GM13976 (cell line): ENCODE data around the gene MIGA2.

Experiments
- DNase-seq: peaks from one replicate; pipeline ENCODE4 v3.0.0; 2012; ENCODE audit warnings: low spot score
- in situ Hi-C: fragments of 300-500 bp; cut with MboI; formaldehyde crosslinking; loops from one replicate; pipeline ENCODE4 v1.12.0; 2022; ENCODE audit warnings: low sequenced_read_pairs, mixed read lengths, inconsistent platforms; ENCODE audit not compliant: unreplicated experiment
- TF ChIP-seq, protein P1 (sequence below): IDR thresholded peaks from 2 replicates; pipeline ENCODE4 v1.5.1; 2012; ENCODE audit warnings: borderline replicate concordance, mild to moderate bottlenecking; ENCODE audit not compliant: insufficient read depth; ENCODE audit errors: extremely low read depth, missing control alignments, control extremely low read depth

Gene MIGA2

DNA sequence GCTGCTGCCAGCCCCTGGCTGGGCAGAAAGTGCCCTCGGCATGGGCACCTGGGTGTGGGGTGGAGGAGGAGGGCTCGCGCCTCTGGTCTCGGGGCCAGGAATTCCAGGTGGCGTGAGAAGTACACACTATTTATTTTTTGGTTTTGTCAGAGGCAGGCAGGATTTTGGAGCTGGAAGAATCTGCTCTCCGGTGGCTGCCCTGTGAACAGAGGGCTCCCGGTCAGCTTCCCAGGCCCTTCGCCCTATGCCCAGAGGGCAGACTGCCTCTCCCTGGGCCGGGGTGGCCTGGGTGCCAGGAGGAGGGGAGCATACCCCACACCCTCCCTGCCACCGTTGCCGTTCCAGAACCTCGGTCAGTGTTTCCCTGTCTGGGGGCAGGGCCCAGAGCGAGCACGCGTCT lies 52.8 kb downstream of the MIGA2 start:
- TF ChIP-seq, protein P1, sequence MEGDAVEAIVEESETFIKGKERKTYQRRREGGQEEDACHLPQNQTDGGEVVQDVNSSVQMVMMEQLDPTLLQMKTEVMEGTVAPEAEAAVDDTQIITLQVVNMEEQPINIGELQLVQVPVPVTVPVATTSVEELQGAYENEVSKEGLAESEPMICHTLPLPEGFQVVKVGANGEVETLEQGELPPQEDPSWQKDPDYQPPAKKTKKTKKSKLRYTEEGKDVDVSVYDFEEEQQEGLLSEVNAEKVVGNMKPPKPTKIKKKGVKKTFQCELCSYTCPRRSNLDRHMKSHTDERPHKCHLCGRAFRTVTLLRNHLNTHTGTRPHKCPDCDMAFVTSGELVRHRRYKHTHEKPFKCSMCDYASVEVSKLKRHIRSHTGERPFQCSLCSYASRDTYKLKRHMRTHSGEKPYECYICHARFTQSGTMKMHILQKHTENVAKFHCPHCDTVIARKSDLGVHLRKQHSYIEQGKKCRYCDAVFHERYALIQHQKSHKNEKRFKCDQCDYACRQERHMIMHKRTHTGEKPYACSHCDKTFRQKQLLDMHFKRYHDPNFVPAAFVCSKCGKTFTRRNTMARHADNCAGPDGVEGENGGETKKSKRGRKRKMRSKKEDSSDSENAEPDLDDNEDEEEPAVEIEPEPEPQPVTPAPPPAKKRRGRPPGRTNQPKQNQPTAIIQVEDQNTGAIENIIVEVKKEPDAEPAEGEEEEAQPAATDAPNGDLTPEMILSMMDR, result no peak
- DNase-seq, result no peak
- in situ Hi-C loops, result no loop called here

DNA sequence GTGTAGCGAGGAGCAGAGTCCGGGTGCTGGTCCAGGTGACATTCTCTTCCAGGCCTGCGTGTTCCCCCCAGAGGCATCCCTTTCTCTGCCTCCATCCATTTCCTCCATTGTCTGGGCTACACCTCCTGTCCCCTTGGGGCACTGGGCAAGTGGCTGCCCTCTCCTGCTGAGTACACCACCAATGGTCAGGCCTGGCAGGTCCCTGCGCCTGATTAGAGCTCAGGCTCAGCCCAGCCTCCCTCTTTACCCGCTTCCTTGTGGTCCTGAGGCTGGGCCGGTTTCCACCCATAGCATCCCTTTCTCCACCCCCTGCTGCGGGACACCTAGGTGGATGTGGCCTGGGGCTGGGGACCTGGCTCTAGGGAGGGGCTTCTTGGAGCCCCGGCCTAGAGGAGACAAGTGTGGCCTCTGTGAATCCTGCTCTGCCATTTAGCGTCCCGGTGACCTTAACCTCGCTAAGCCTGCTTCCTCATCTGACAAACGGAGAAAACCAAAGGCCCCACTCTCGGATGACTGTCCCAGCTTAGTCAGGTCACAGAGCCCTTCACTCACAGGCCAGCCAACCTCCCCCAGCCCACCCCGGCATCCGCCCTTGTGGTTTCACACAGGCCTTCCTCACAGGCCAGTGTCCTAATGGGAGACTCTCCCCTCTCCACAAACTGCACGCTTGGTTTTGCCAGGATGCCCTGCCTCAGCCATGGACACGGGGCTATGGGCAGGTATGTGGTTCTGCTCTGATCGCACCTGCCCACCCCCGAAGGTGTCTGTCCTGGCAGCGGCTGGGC lies 57.4 kb downstream of the MIGA2 start:
- DNase-seq, result no peak
- TF ChIP-seq, protein P1, result no peak
- in situ Hi-C loops, result no loop called here

DNA sequence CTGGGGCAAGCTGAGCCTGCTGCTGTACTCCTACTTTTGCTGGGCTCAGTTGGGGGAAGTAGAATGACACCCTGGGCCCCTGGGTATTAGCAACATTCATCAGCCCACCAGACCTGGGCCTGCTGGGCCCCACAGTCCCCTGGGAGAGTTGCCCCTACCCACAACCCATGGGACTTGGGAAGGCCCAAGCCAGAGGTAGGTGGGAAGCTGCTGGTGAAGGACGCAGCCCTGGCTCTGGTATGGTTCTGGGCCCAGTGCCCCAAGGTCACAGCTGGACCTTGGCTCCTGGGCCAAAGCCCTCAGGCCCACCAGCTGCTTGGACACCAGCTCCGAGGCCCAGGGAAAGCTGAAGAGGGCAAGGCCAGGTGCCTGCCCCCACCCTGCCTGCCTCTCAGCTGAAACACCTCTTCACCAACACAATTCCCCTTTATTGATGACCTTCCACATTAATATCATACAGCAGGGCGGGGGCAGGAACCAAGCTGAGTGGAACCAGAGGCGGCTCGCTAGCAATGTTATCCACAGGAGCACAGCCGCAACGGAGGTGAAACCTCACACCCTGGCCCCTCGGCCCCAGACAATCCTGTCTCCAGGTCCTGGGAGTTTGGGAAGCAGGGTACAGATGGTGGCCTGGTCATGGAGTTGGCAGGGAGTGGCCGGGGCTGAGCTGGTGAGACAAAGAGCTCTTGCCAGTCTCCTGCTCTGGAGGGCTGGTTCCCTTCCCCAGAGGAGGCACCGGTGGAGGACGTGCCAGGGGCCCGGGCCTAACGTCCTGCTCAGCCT lies 58.2 kb downstream of the MIGA2 start:
- in situ Hi-C loops, result no loop called here

DNA sequence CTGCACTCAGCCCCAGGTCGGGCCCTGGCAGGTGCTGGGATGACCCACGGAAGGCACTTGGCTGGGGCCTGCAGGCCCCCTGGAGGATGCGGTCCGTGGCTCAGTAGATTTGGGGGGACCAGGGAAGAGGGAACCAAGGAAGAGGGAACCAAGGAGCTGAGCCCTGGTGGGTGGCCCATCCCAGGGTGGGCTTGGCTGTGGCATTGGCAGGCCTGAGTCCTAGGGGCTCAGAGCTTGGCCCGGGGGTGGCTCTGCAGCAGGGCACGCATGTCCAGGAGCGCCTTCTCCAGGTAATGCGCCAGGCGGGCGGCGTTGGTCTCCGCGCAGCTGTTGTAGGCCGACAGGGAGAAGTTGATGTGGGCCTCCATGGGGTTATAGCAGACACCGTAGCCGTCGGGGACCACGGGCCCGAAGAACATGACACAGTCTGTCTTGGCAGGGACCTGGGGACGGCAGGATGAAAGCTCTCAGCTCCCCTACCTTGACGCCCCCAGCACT lies 58.8 kb downstream of the MIGA2 start:
- no peak for DNase-seq
- in situ Hi-C loops, result no loop called here
- TF ChIP-seq, protein P1, result no peak

More for the DNA sequence above, 58.2 kb downstream of the MIGA2 start:
- no peak for DNase-seq
- TF ChIP-seq, protein P1, result no peak

DNA sequence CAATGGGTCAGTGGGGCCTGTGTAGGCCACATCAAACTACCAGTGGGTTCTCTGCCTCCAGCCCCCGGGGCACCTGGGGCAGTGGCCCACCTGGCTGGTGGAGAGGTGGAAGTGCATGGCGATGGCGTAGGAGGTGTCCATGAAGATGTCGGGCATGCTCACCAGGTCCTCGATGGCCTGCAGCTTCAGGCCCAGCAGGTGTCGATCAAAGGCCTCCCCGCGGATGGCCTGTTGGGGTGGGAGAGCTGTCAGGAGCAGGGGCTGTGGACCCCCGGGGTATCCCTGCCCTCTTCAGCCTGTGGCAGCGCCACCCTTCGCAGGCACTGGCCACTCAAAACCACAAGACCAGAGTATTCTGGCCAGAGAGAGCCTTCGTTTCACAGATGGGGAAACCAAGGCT lies 59.5 kb downstream of the MIGA2 start:
- in situ Hi-C loops, result no loop called here
- TF ChIP-seq, protein P1, result no peak
- no peak for DNase-seq

DNA sequence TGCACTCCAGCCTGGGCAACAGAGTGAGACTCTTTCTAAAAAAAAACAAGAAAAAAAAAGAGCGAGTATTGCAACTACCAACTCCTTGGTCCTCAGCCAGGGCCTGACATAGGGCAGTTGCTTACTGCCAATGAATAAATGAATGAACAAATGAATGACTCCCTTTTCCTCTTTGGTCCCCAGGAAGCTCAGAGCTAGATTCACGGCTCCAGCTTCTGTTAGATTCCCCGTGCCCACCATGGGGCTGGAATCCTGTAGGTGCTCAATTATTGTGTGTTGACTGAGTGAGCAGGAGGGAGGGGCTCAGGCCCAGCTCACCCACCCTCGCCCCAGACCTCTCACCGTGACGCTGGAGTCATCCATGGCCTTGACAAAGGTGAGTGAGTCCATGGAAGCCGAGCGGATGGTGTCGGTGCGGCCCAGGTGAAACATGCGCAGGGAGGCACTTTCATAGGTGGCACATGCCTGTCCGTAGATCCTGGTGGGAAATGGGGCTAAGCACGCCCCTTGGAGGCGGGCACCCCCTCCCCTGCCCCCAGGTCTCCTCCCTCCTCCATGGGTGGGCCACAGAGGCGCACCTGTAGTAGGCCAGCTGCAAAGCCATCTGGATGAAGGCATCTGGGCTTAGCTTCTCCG lies 61.4 kb downstream of the MIGA2 start:
- TF ChIP-seq, protein P1, result no peak
- DNase-seq, result no peak
- in situ Hi-C loops, result no loop called here
